ENCODE data around the gene BFSP1.

DNA sequence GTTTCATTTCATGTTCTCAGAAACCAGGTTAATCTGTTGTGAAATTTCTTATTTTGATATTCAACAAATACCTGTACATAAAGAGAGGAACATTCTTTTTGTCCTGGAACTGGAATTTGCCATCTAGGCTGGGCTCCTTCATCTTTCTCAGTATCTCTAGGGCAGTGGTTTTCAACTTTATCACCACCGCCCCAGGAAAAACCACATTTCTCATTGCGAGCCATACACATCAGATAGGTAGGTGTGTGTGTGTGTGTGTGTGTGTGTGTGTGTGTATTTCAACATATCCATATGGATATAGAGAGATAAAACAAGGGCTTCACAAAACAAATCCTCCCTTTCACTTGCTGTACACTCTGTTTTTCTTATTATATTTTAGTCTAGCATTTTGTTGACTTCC is 24.1 kb downstream of the BFSP1 start:
- no peak for TF ChIP-seq CTCF (IDR thresholded peaks at IDR 0.05)
- no peak for TF ChIP-seq POLR2AphosphoS5 (IDR thresholded peaks at IDR 0.05)
- no peak for TF ChIP-seq POLR2A (IDR thresholded peaks at IDR 0.05)

Data from sigmoid colon (tissue), 4 donors.